Measurements from ENCODE around the gene NMNAT3.

GRCh38 chr3:139559541-139559940, 118.2 kb downstream of the NMNAT3 start:
- TF ChIP-seq ZNF274 (IDR thresholded peaks at IDR 0.05; ENCODE audit: low read depth, low read length) (no peak), YY1 (IDR thresholded peaks at IDR 0.05; ENCODE audit: insufficient read depth, insufficient read length) (no peak), SUZ12 (IDR thresholded peaks at IDR 0.05; ENCODE audit: extremely low read depth, insufficient read depth, insufficient read length) (no peak)
